Stimulated activated naive CD8-positive, alpha-beta T cell treated with anti-CD3 and anti-CD28 coated beads, Interleukin-15, Interleukin-2, amounts not matched to agents 100 U/mL and 50 U/mL, for 24 hours (primary cell): ENCODE measurements around the gene LMO1.

Experiments
- ATAC-seq: fragments of 150-1000 bp; cut with Tn5 transposase; one replicate; pipeline ENCODE4 v1.10.0; 2021
- DNase-seq: peaks from one replicate; pipeline ENCODE4 v3.0.0; 2021

Gene LMO1

DNA sequence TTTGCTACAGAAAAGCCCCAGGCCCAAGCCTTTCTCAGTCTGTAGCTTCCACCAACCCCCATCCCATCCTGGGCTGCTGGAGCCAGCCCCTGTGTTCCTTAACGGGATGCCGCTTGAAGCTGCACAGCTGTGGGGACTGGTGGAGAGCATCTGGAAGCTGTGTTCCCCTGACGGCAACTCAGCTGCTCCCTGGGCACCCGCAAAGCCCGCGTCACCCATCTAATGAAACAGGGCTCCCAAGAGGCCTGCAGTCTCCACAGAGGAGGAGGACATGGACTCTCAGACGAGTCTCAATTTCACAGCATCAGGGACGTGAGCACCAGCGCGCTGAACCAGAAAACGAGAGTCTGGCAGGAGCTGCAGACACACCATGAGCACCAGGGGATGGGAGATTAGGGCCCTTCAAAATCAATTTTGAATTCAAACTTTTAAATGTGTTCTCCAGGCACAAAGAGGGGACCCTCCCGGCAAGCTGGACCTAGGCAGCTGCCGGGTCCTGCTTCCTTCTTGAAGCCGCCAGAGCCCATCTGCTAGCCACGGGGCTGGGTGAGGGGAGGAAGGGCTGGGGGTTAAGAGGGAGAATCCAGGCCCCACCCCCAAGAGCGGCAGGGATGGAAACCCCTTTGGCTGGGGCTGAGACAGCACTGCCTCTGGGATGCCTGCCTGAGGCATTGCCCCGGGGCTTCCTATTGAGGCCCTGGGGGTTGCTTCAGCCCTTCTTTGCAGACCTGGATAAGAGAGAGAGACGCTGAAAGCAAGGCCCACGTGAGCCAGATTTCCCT lies 21.0 kb downstream of the LMO1 start:
- no peak for DNase-seq
- no peak for ATAC-seq

GRCh38 chr11:8242118-8242475 lies 21.6 kb downstream of the LMO1 start:
- ATAC-seq: no peak

GRCh38 chr11:8241373-8242117 lies 22.1 kb downstream of the LMO1 start:
- ATAC-seq: no peak
- DNase-seq: no peak

More at GRCh38 chr11:8242118-8242475, 21.6 kb downstream of the LMO1 start:
- no peak for DNase-seq

- DNase-seq: no peak
- no peak for ATAC-seq
Observed at GRCh38 chr11:8239536-8240228, 24.0 kb downstream of the LMO1 start.

GRCh38 chr11:8239040-8239439 lies 24.6 kb downstream of the LMO1 start:
- no peak for DNase-seq
- ATAC-seq: no peak

- DNase-seq (no peak), ATAC-seq (no peak)
Observed at GRCh38 chr11:8237453-8237852, 26.2 kb downstream of the LMO1 start.

DNA sequence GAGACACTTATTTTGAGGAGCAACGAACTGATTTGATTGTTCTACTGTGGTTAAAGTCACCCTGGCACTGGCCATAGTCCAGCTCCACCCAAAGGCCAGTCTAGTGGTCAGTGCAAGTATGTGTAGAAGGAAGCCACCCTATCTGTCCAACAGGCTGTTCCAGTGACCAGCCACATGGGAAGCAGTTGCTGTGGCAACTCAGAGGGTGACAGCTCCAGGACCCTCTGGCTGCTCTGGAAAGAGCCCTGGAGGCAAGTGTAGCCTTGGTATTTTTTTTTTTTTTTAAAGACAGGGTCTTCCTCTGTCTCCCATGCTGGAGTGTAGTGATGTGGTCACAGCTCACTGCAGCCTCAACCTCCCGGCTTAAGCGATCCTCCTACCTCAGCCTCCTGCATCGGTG lies 27.8 kb downstream of the LMO1 start:
- no peak for ATAC-seq
- DNase-seq: no peak

- ATAC-seq (no peak), DNase-seq (no peak)
Observed at GRCh38 chr11:8234910-8235309, 28.8 kb downstream of the LMO1 start.

DNA sequence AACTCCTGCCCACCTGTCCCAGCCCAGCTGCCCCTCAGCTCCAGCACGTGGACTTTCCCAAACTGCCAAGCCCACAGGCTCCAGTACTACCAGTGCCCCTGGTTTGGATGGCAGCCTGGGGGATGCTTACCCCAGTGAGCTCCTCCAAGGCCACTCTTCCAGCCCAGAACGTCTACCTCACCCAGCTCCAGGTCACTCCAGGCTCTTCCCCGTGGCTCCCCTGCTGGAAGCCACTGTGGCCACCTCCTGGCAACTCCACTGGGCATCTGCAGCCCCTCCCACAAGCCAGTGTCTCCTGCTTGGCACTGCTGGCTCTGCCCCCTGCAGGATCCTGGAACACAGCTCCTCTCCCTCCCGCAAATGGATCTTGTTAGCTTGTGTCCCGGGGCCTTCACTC lies 29.3 kb downstream of the LMO1 start:
- DNase-seq: no peak

DNA sequence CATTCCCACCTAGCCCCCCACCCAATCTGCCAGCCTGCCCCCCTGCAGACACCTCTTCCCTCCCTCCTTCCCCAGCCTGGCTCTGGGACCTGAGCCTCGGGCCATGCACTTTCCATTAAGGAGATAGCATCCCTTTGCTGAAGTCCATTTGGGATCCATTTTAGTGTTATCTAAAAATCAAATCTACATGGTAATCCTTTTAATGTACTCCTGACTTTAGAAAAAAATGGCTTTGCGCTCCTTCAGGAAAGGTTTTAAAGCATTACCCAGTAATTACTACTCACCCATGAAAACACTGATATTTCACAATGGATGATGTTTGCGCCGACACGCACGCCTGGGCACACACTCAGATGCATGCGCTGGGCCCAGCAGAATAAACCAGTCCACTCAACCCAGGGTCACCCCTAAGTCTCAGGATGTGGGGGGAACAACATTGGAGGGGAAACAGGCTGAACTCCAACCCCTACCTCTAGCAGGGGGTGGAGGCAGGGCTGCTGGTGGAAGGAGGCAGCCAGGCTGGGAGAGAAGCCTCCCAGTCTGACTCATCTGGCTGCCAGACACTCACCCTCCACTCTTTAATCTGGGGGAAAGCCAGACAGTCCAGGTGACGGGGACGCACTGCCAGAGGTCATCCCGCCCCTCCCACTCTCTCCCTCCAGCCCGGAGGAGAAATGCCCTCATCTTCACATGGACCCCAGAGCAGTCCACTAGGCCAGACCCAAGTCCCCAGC lies 29.8 kb downstream of the LMO1 start:
- no peak for DNase-seq
- no peak for ATAC-seq

More for the DNA sequence above, 29.3 kb downstream of the LMO1 start:
- no peak for ATAC-seq

DNA sequence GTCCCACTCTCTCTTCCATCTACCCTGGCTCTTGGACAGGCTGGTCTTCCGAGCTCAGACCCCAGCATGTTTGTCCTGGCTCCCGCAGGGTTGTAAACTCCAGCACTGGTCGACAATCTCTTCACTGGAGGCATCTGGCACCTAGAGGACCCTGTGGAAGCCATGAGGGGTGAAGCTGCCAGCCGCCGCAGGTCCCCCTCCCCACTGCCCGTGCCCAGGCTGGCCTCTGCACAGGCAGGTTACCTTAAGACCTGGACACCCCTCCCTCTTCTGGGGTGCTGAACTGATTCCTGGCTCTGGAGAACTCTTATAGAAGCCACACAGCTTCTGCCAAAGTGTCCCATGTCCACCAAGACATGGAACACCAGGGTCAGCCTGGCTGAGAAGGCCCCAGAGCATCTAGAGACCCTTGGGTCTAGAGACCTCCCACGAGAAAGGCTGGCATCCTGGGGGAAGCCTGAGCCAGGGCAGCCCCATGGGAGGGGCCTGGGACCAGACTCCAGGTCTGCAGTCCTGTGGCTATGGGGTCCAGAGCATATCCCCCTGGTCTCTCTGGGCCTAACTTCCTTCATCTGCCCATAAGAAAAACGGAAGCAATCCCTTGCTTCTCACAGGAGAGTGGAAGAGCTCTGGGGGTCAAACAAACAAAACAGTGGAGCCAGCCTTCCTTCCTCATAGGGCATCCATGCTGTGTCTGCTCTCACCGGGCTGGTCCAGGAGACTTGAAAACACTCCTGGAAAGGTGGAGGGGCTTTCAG lies 30.6 kb downstream of the LMO1 start:
- no peak for DNase-seq
- no peak for ATAC-seq

DNA sequence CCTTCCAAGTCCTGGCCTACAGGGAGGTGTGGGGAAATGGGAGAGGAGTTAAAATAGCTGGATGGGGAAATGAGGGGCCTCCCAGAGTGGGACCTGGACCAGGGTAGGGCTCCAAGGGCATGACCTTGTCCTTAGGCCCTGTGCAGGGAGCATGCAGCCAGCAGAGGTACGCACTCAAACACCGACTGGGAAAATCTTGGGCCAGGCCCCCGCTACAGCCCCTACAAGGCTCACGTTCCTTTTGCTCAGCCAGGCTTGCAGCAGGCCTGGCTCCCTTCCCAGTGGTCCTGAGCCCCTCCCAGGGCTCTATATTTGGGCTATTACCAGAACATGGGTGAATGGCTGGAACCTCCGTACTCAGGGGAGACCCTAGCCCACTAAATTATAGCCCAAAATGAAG lies 31.3 kb downstream of the LMO1 start:
- ATAC-seq (no peak), DNase-seq (no peak)

DNA sequence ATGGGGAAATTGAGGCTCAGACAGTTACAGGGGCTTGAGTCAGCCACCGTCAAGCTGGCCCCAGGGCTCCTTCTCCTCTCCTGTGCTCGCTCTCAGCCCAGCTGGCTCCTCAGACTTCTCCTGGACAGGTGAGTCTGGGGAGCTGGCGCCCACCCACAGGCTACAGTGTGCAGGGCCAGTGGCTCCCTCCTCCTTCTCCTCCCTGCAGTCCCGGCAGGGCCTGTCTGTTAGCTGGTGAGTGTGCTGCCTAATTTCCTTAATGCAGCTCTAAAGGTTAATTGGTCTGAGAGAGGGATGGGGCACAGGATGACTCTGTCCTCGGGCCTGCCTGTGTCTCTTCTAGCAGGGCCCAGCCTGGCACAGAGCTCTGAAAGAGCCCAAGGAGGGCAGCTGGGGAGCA lies 31.7 kb downstream of the LMO1 start:
- ATAC-seq: no peak
- no peak for DNase-seq

DNA sequence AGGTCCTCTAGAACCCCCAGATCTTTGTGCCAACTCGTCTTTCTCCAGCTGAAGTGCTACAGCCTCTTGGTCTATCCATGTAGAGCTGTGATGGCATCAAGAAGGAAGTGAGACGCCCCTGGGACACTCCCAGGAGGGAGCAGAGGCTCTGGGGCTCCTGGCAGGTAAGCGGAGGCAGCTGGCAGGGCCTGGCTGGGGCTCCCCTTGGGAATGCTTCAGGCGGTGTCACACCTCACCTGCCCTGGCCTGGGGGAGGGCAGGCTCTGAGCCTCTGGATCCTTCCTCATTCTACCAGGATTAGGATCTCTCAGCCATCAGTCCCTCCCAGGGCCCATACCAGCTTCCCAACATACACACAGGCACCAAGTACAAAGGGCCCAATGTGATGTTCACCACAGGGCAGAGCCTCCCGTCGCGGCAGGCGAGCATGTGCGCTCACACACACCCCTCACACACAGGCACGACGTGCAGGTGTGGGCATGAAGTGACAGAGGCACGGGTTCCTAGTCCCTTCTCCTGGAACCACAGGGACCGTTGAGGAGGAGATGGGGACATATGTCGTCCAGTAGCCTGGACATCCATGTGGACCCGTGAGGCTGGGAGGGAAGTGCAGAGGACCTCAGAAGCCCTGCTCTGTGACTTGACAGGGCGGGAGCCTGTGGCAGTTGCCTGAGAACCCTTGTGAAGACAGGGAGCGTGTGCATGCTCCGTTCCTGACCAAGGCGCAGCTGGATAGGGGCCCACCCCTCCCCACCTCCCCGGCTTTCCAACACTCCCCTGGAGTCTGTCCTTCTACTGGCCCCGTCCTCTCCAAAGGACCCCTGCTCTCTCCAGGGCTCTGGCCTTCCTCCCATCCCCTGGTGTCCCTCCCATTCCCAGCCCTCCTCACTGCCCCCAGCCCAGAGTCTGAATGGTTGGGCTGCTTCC lies 32.5 kb downstream of the LMO1 start:
- no peak for DNase-seq
- no peak for ATAC-seq

DNA sequence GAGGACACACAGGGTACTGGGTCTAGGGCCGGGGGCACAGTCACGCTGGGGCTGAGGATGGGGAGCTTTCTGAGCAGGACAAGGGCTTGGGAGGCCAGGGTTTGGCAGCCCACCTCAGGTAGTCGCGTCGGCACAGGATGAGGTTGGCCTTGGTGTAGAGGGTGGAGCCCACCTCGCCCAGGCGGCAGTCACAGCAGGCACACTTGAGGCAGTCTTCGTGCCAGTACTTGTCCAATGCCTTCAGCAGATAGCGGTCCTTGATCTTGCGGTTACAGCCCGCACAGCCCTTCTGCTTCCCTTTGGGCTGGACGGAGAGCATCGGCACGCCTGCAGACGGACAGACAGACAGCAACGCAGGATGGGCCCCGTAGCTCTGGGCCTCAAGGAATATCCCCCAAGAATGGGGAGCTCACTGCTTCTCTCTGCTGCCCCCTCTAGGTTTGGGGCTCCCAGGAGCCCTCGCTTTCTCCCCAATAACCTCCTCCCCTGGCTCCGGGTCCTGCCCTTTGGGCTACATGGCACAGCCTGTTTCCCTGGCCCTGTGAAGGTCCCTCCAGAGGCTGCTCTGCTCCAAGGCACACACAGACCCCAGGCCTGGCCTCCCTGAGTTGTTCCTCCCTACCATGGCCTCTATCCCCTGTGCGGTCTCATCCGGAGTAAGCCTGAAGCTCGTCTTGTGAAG lies 33.4 kb downstream of the LMO1 start:
- no peak for ATAC-seq
- DNase-seq: no peak

DNA sequence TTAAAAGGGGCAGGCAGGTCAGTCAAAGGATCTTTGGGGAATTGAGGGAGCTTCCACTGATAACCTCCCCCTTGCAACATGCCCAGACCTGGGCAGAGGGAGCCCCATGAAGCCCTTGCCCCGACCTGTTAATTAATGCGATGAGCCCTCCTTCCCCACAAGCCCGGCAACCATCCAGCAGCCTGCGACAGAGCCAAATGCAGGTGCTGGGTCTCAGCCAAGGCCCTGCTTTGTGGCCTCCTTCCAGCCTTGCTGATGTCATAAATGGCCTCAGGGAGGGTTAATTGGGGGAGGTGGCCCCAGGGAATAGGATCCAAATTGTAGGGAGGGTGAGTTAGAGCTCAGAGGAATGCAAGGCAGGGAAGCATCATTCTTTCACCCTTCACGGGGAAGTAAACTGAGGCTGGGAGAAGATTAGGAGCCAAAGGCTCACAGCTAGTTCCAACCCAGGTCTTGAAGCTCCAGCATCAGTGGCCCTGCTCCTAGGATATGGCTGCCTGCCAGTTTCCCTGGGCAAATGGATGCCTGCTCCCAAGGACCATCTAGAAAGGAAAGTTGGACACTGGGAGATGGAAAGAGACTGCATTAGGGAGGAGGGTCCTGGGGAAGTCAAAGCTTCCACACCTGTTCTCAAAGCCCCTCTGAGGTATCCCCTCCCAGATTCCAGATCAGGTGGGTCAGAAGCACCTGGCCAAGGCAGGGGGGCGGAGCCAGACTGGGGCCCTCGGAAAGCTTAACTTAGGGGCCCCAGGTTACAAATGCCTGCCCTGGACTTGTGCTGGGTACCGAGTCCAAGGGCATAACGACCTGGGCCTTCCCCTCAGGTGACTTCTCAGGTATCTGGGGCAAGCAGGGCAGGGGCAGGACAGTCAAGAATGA lies 34.1 kb downstream of the LMO1 start:
- no peak for DNase-seq

GRCh38 chr11:8228231-8228630 lies 35.4 kb downstream of the LMO1 start:
- no peak for DNase-seq
- ATAC-seq: no peak

More for the DNA sequence above, 34.1 kb downstream of the LMO1 start:
- ATAC-seq: no peak

DNA sequence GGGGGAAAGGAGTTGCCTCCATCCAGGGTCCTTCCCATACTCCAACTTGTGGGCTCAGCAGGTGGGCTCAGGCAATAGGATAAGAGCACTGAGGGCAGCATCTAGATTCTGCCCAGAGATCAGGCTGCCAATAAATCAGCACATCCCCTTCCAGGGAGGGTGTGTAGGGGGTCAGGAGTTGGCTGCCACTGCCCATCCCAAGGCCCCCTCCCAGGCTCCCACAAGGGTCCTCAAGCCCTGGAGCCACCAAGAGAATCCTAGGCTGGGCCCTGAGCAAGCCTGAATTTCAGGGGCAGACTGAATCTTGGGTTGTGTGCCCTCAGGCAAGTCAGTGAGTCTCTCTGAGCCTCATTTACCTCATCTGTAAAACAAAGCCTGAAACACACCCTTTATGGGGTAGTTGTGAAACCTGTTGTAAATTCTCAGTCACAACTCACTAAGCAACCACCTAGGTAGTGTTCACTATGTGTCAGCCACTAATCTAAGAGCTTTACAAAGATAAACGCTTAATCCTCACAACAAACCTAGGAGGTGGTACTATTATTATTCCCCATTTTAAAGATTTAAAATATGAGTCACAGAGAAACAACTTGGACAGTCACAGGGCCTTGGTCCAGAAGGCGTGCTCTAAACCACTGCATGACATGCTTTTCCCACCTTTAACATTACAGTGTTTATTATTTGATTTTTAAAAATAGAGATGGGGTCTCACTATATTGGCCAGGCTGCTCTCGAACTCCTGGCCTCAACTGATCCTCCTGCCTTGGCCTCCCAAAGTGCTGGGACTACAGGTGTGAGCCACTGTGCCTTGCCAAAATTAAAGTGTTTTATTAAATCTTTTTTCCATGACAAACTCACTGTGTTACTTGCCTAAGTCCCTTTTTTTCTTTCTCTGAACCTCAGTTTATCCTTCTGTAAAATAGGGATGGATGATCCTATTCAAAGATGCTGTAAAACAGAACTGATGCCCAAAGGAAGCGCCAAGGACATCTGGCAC lies 36.2 kb downstream of the LMO1 start:
- ATAC-seq (no peak), DNase-seq (no peak)
